Uterus (tissue), 4 donors: ENCODE measurements around the gene CA4. TPM values are rescaled to one million over a fixed set of nuclear protein-coding genes. Genes with fewer than 3 reads are reported as not detected.
"Not testable (repeated sequence)": the region's sequence is repeated elsewhere in the genome, so short reads cannot be mapped to it uniquely, and the experiment has no call there.

Source experiments
- DNase-seq, 2 donors: peaks; one replicate each; pipeline ENCODE4 v3.0.0-alpha.2; 2019 to 2020
- H3K27ac ChIP-seq, 2 donors: fragments of 200-600 bp; sonication (generic); 1 replicate in 1 of 2; 2 replicates in 1 of 2; pipeline ENCODE4 v1.5.1; 2016 to 2018
- H3K27me3 ChIP-seq, 2 donors: fragments of 200-600 bp; sonication (generic); one replicate each; pipeline ENCODE4 v1.5.1; 2018 to 2019; ENCODE audit warnings: control low read depth in 1 of 2
- H3K36me3 ChIP-seq, 2 donors: fragments of 200-600 bp; sonication (generic); one replicate each; pipeline ENCODE4 v1.5.1; 2019; ENCODE audit warnings: control low read depth in 1 of 2
- H3K4me1 ChIP-seq, 2 donors: fragments of 200-600 bp; sonication (generic); one replicate each; pipeline ENCODE4 v1.5.1; 2018 to 2019; ENCODE audit warnings: control low read depth in 1 of 2
- H3K4me3 ChIP-seq, 2 donors: fragments of 200-600 bp; sonication (generic); 1 replicate in 1 of 2; 2 replicates in 1 of 2; pipeline ENCODE4 v1.5.1; 2018 to 2019; ENCODE audit warnings: mild to moderate bottlenecking in 1 of 2
- H3K9me3 ChIP-seq, 2 donors: fragments of 200-600 bp; sonication (generic); one replicate each; pipeline ENCODE4 v1.5.1; 2019; ENCODE audit warnings: control low read depth in 1 of 2
- POLR2A ChIP-seq, 2 donors: fragments of 450-650 bp; IDR thresholded peaks; one replicate each; pipeline ENCODE4 v1.6.1; 2016; ENCODE audit warnings: antibody characterized with exemption in 2 of 2, mild to moderate bottlenecking in 1 of 2, moderate library complexity in 1 of 2
- intact Hi-C: fragments of 100-400 bp; cut with DNase I; formaldehyde crosslinking; loops from one replicate; pipeline ENCODE4 v1.15.1; 2023; ENCODE audit warnings: low total_unique reads
- total RNA-seq, 4 donors: library from RNA; depleted of rRNA in 3 of 4; stranded (reverse); fragments of >200 nt in 3 of 4; gene quantifications; one replicate each; pipeline versions ENCODE4 v1.1.0 to v1.2.4, GENCODE V29; 2014 to 2023
- TF ChIP-seq, protein P1 (sequence below), 4 experiments: fragments of 200-600 bp in 2 of 4; fragments of 450-650 bp in 2 of 4; sonication (generic) in 2 of 4; IDR thresholded peaks; one replicate each; pipeline ENCODE4 v1.5.1; 2016 to 2019; ENCODE audit warnings: antibody characterized with exemption in 4 of 4, mild to moderate bottlenecking in 2 of 4, moderate library complexity in 1 of 4
- donor health status: DM: yes; HTN: yes; CAD: no.

CA4 gene
- total RNA-seq, 4 donors from 2014 or later, result 2.6 to 22.5 (median 11.0) TPM

DNA sequence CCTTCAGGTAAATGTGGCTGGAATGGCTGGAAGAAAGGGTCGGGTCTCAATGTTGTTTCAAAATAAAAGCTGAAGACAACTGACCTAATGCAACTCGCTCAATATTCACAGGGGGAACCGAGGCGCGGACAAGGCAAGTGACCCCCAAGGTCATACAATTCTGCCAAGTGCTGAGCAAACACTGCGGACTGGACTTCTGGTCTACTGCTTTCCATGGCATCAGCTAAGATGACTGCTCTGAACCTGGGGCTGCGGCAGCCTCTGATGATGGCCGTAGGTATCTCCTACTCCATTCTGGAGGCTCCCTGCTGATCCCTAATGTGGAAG is 21.9 kb downstream of the CA4 start:
- Histone ChIP-seq H3K9me3 (no peaks in the 10 kb centered on the region), H3K36me3 (no peaks in the 10 kb centered on the region), H3K27me3 (no peaks in the 10 kb centered on the region), H3K4me3 (no peak overlapping the region), H3K27ac (no peak overlapping the region), H3K4me1 (no peaks in the 10 kb centered on the region)
- intact Hi-C loops, result no loop called here
- TF ChIP-seq, protein P1, sequence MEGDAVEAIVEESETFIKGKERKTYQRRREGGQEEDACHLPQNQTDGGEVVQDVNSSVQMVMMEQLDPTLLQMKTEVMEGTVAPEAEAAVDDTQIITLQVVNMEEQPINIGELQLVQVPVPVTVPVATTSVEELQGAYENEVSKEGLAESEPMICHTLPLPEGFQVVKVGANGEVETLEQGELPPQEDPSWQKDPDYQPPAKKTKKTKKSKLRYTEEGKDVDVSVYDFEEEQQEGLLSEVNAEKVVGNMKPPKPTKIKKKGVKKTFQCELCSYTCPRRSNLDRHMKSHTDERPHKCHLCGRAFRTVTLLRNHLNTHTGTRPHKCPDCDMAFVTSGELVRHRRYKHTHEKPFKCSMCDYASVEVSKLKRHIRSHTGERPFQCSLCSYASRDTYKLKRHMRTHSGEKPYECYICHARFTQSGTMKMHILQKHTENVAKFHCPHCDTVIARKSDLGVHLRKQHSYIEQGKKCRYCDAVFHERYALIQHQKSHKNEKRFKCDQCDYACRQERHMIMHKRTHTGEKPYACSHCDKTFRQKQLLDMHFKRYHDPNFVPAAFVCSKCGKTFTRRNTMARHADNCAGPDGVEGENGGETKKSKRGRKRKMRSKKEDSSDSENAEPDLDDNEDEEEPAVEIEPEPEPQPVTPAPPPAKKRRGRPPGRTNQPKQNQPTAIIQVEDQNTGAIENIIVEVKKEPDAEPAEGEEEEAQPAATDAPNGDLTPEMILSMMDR (IDR thresholded peaks at IDR 0.05), result no peak
- DNase-seq, result no peak

DNA sequence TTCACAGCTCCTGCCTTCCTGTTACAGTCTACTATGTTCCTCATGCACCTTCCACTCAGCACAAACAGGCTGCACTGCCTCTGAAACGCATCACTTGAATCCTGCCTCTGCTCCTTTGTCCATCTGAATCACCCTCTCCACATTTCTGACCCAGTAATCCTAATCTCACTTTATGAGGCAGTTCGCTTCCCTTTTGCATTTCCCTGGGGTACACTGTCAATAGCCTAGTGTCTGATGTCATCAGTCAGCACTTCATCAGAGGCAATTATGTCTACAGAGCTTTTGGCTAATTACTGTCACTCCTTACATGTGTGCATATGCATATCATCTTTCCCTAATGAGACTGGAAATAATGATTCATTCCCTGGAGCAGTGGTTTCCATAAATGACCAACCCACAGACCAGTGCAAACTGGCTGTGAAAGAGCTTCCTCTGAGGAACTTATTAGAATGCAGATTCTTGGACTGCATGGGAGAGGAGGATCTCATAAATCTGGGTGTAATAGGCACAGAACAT is 23.6 kb downstream of the CA4 start:
- no peaks in the 10 kb centered on the region for H3K36me3 ChIP-seq
- H3K27me3 ChIP-seq, result no peaks in the 10 kb centered on the region
- DNase-seq, result no peak
- no peaks in the 10 kb centered on the region for H3K9me3 ChIP-seq
- intact Hi-C loops, result no loop called here
- no peak overlapping the region for H3K27ac ChIP-seq
- no peaks in the 10 kb centered on the region for H3K4me1 ChIP-seq
- no peak overlapping the region for H3K4me3 ChIP-seq
- TF ChIP-seq, protein P1 (IDR thresholded peaks at IDR 0.05), result no peak
- no peak for TF ChIP-seq POLR2A (IDR thresholded peaks at IDR 0.05)

DNA sequence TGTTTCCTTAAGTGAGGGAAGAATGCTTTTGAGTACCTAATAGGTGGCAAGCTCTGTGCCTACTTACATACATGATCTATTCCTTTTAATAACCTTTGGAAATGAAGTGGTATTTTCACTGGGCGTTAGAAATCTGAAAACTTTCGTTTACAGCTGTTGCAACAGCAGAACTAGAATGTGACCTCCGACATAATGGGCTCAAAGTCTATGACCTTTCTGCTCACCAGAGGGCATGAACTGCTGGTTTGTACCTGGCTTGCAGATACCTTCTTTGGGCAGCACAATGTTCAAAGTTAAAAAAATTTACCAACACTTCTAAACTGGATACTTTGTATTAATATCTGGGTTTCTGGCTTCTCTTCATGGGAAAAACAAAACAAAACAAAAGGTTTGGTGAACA is 24.3 kb downstream of the CA4 start:
- no peaks in the 10 kb centered on the region for H3K9me3 ChIP-seq
- no peaks in the 10 kb centered on the region for H3K4me1 ChIP-seq
- H3K27me3 ChIP-seq, result no peaks in the 10 kb centered on the region
- TF ChIP-seq, protein P1 (IDR thresholded peaks at IDR 0.05), result no peak
- no peak for TF ChIP-seq POLR2A (IDR thresholded peaks at IDR 0.05)
- no peak for DNase-seq
- H3K27ac ChIP-seq, result no peak overlapping the region
- no peaks in the 10 kb centered on the region for H3K36me3 ChIP-seq
- H3K4me3 ChIP-seq, result no peak overlapping the region
- intact Hi-C loops, result no loop called here

DNA sequence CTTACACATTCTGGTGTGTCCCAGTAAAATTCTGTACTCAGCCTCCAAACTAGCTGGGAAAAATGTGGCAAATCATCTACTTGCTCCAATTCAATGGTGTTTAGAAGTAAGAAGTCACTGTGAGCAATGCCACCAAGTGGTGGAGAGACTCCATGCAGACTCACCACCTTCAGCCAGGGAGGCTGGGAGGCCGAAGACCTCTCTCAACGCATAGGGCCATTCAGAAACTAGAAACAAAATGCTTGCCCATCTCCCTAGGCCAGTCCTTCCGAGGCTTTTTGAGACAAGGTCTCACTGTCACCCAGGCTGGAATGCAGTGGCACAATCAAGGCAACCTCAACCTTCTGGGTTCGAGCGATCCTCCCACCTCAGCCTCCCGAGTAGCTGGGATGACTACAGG is 25.0 kb downstream of the CA4 start:
- DNase-seq, intact Hi-C loops, H3K36me3 ChIP-seq, H3K27ac ChIP-seq, H3K4me3 ChIP-seq, H3K4me1 ChIP-seq, H3K9me3 ChIP-seq, H3K27me3 ChIP-seq: not testable (repeated sequence)

DNA sequence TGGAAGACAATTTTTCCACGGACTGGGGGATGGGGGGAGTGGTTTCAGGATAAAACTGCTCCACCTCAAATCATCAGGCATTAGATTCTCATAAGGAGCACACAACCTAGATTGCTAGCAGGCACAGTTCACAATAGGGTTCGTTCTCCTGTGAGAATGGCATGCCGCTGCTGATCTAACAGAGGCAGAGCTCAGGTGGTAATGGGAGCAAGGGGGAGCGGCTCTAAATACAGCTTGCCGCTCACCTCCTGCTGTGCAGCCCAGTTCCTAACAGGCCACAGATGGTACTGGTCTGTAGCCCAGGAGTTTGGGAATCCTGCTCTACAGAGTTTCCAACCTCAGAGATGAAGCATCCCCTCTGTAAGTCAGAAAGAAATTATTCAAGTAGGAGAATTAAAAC is 27.0 kb downstream of the CA4 start:
- H3K27ac ChIP-seq, DNase-seq, H3K9me3 ChIP-seq, H3K36me3 ChIP-seq, H3K4me3 ChIP-seq, H3K4me1 ChIP-seq, H3K27me3 ChIP-seq, intact Hi-C loops: not testable (repeated sequence)

DNA sequence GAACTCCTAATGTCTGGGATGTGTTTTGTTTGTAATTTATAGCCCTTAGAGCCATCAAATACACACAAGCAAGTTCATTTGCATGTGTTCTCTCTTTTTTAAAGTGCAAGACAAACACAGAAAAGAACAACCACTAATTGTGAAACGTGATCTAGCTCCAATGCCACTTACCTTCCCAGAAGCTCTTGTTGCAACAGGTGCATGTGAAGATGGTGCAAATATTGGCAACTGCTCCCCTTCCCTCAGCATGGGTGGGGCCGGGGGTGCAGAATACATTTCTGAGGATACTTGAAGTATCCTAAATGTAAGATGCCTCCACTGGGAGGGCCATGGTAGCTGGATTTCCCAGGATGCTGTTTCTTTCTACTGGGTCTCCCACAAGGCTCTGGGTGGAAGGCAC is 28.4 kb downstream of the CA4 start:
- DNase-seq, intact Hi-C loops: not testable (repeated sequence)

DNA sequence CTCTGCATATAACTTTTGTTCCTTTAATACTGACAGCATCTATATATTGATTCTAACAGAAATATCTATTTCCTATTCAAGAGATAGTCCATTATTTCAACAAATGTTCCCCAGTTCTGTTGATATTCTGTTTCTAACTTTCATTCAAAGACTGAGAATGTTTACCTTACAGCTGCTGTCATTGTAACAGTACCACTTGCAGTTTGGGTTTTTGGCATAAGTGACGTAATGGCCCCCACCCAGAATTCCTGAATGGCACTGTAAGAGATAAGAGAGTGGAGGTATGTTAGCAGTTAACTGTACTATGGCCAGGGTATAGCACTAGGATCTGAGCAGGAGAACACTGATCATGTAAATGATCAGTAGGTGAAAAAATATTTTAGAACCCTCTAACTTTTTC is 30.6 kb downstream of the CA4 start:
- H3K27me3 ChIP-seq, H3K27ac ChIP-seq, H3K4me3 ChIP-seq, intact Hi-C loops, H3K4me1 ChIP-seq, H3K36me3 ChIP-seq, DNase-seq, H3K9me3 ChIP-seq: not testable (repeated sequence)

More for the DNA sequence above, 28.4 kb downstream of the CA4 start:
- not testable (repeated sequence) for H3K27ac ChIP-seq, H3K9me3 ChIP-seq, H3K4me1 ChIP-seq, H3K36me3 ChIP-seq, H3K27me3 ChIP-seq, H3K4me3 ChIP-seq

DNA sequence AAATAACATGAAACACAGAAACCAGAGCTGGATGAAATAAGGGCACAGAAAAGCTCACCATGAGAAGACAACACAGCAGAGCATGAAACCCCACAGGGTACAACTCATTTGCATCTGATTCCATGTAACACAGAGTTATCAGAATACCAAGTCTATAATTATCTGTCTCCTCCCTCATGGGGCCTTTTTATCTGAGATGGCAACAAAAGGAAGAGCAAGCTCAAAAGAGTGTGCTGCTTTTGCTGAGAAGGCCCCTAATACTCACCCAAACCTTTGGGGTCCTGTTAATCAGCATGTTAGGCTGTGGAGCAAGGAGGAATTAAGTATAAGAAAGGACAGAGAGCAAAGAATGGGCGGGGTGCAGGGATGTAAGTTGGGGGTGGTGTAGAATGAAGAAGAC is 36.6 kb downstream of the CA4 start:
- H3K9me3 ChIP-seq, H3K4me1 ChIP-seq, intact Hi-C loops, H3K36me3 ChIP-seq, H3K27ac ChIP-seq, H3K4me3 ChIP-seq, DNase-seq, H3K27me3 ChIP-seq: not testable (repeated sequence)

DNA sequence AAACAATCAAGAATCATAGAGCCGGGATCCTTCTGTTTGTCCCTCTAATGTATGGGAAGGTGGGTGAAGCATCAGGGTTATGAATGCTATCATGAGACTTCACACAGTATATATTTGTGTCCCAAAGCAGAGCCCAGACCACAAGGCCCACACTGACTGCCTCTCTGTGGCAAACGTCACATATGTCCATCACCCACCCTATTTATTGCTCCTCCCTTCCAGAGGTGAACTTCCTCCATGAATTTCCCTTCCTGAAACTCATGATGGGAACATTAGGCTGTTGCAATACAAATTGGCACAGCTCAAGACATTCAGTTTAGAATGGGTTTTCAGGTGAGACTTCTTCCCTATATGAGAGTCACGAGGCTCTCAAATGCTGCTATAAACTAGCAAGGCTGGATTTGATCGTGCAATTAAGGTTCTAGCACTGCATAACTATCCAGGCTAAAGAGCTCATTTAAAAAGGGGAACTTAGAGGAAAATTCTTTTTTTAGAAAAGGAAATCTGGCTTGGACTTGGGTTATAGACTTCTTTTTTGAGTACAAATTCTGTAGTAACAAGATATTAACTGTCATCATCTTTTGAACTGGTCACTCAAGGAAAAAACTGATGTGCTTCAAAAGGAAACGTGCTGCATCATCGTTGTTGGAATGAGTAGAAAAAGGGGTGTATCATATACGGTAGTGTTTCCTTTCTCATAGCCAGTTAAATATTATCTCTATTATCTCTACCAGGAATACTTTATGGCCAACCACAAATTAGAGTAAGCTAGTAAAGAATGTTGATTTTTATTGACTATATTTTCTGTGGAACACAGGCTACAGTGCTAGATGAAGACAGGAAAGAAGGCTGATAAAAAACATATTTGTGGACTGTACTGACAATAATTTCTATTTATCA is 37.3 kb downstream of the CA4 start:
- H3K36me3 ChIP-seq, H3K27me3 ChIP-seq, H3K9me3 ChIP-seq, H3K4me1 ChIP-seq, H3K4me3 ChIP-seq, DNase-seq, intact Hi-C loops, H3K27ac ChIP-seq: not testable (repeated sequence)
